Measurements from ENCODE around the gene TMEM63A.

GRCh38 chr1:225921734-225922709 is 39.8 kb upstream of the TMEM63A start:
- TF ChIP-seq CTCF (IDR thresholded peaks at IDR 0.05) (no peak), POLR2A (IDR thresholded peaks at IDR 0.05) (no peak)
